Neural progenitor cell (in vitro differentiated cells): Measurements from ENCODE around the gene ACTC1.

Experiments used
- CTCF ChIP-seq: fragments of 200-600 bp; sonication (generic); IDR thresholded peaks from 2 replicates; pipeline ENCODE4 v1.5.1; 2017; ENCODE audit warnings: antibody characterized with exemption, mild to moderate bottlenecking
- EZH2 ChIP-seq: fragments of 200-600 bp; sonication (generic); IDR thresholded peaks from 2 replicates; pipeline ENCODE4 v1.6.1; 2017; ENCODE audit warnings: antibody characterized with exemption, mild to moderate bottlenecking, moderate library complexity
- EZH2phosphoT487 ChIP-seq: fragments of 200-600 bp; sonication (generic); IDR thresholded peaks from 2 replicates; pipeline ENCODE4 v1.6.1; 2017; ENCODE audit warnings: antibody characterized with exemption

- TF ChIP-seq EZH2: no peak
- TF ChIP-seq EZH2phosphoT487: no peak
- no peak for TF ChIP-seq CTCF
Observed at GRCh38 chr15:34804776-34805175, 9.4 kb upstream of the ACTC1 start.
